Measurements from ENCODE around the gene FDXACB1. TPM values are rescaled to one million over a fixed set of nuclear protein-coding genes. Genes with fewer than 3 reads are reported as not detected.

FDXACB1 gene
- total RNA-seq, 4 donors from 2014 or later = 1.1 to 3.3 (median 2.8) TPM

- H3K27me3 ChIP-seq = no peaks in the 10 kb centered on the region
- no peaks in the 10 kb centered on the region for H3K9me3 ChIP-seq
- 11 to 21% methylated on average over 1 of the region's 1 CpG for WGBS, 2 donors
- no peak for DNase-seq
- TF ChIP-seq, protein P1, sequence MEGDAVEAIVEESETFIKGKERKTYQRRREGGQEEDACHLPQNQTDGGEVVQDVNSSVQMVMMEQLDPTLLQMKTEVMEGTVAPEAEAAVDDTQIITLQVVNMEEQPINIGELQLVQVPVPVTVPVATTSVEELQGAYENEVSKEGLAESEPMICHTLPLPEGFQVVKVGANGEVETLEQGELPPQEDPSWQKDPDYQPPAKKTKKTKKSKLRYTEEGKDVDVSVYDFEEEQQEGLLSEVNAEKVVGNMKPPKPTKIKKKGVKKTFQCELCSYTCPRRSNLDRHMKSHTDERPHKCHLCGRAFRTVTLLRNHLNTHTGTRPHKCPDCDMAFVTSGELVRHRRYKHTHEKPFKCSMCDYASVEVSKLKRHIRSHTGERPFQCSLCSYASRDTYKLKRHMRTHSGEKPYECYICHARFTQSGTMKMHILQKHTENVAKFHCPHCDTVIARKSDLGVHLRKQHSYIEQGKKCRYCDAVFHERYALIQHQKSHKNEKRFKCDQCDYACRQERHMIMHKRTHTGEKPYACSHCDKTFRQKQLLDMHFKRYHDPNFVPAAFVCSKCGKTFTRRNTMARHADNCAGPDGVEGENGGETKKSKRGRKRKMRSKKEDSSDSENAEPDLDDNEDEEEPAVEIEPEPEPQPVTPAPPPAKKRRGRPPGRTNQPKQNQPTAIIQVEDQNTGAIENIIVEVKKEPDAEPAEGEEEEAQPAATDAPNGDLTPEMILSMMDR (IDR thresholded peaks at IDR 0.05) = no peak
- TF ChIP-seq POLR2A (IDR thresholded peaks at IDR 0.05) = no peak
- H3K27ac ChIP-seq = no peak overlapping the region
- intact Hi-C loops (cut with DNase I) = no loop called here
- H3K4me1 ChIP-seq = peaks cover 0 to 7% (median 0%) of the 10 kb centered on the region in 3 donors
- H3K4me3 ChIP-seq = no peak overlapping the region
- H3K36me3 ChIP-seq = peaks cover 0 to 94% (median 0%) of the 10 kb centered on the region in 3 donors
These were observed 32.3 kb downstream of the FDXACB1 start for GRCh38 chr11:111846636-111847035.

DNA sequence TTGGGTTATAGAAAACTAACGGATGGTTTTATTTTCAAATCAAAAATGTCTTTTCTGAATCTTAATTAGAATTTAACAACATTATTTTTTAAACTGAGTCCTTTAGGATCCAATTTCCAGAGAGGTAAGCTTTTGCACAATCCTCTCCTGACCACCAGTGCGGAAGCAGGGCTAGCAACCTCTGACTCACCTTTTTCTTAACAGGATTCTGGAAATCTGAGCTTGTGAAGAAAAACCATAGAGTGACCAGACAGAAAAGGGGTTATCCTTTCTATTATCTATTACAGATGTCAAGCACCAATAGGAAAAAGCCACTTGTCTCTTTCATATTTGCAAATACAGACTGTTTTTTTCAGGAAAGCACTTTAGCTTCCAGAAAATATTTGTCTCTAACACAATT lies 32.9 kb downstream of the FDXACB1 start:
- TF ChIP-seq POLR2A (IDR thresholded peaks at IDR 0.05) = no peak
- TF ChIP-seq, protein P1 (IDR thresholded peaks at IDR 0.05) = no peak
- no peak for DNase-seq
- H3K9me3 ChIP-seq = no peaks in the 10 kb centered on the region
- H3K36me3 ChIP-seq = peaks cover 0 to 88% (median 0%) of the 10 kb centered on the region in 3 donors
- H3K4me1 ChIP-seq = peaks cover 0 to 5% (median 0%) of the 10 kb centered on the region in 3 donors
- 80 to 87% methylated on average over 2 of the region's 2 CpGs for WGBS, 2 donors
- no peak overlapping the region for H3K4me3 ChIP-seq
- no peak overlapping the region for H3K27ac ChIP-seq
- intact Hi-C loops (cut with DNase I) = no loop called here
- H3K27me3 ChIP-seq = no peaks in the 10 kb centered on the region

DNA sequence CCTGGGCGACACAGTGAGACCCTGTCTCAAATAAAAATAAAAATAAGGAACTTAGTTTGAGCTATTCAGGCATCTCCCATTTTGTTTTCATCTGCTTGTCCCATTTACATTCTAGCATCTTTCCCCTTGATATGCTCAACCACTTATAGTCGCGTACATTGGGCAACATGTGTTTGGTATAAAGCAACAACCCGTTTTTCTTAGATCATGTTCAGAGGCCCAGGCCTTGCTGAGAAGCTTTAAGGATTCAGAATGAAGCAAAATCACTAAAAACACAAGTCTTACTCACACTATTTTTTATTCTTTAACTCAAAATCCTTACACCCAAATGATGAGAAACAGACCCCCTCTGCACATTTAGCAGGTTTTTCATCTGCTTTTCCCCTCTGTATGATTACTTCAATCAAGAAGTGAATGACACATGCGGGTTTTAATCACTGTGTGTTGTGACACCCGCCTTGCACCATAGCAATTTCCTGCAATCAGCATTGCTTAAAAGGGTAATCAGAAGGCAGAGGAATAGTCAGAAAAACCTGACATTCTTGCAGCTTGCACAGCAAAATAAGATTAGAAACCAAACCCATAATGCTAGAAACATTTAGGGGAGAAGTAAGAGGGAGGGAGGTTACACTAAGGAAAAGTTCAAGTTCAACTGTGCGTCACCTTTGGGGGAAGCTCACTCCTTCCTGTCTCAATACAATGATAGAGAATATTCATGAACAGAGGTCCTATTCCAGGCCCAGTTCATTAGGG lies 33.5 kb downstream of the FDXACB1 start:
- 77 to 84% methylated on average over 7 of the region's 7 CpGs for WGBS, 2 donors
- no peak overlapping the region for H3K4me3 ChIP-seq
- peaks cover 0 to 4% (median 0%) of the 10 kb centered on the region in 3 donors for H3K4me1 ChIP-seq
- intact Hi-C loops (cut with DNase I) = no loop called here
- no peaks in the 10 kb centered on the region for H3K9me3 ChIP-seq
- DNase-seq = no peak
- H3K36me3 ChIP-seq = peaks cover 0 to 84% (median 0%) of the 10 kb centered on the region in 3 donors
- H3K27ac ChIP-seq = no peak overlapping the region
- TF ChIP-seq, protein P1 (IDR thresholded peaks at IDR 0.05) = no peak
- no peak for TF ChIP-seq POLR2A (IDR thresholded peaks at IDR 0.05)
- H3K27me3 ChIP-seq = no peaks in the 10 kb centered on the region

GRCh38 chr11:111843661-111844060 lies 35.3 kb downstream of the FDXACB1 start:
- intact Hi-C loops (cut with DNase I) = no loop called here
- no peak for DNase-seq
- Histone ChIP-seq H3K27ac (no peak overlapping the region), H3K27me3 (no peaks in the 10 kb centered on the region), H3K4me1 (peaks cover 0 to 4% (median 0%) of the 10 kb centered on the region in 3 donors), H3K36me3 (peaks cover 0 to 82% (median 0%) of the 10 kb centered on the region in 3 donors), H3K9me3 (no peaks in the 10 kb centered on the region), H3K4me3 (no peak overlapping the region)
- TF ChIP-seq, protein P1 (IDR thresholded peaks at IDR 0.05) = no peak
- no peak for TF ChIP-seq POLR2A (IDR thresholded peaks at IDR 0.05)
- 79 to 90% methylated on average over 5 of the region's 5 CpGs for WGBS, 2 donors

DNA sequence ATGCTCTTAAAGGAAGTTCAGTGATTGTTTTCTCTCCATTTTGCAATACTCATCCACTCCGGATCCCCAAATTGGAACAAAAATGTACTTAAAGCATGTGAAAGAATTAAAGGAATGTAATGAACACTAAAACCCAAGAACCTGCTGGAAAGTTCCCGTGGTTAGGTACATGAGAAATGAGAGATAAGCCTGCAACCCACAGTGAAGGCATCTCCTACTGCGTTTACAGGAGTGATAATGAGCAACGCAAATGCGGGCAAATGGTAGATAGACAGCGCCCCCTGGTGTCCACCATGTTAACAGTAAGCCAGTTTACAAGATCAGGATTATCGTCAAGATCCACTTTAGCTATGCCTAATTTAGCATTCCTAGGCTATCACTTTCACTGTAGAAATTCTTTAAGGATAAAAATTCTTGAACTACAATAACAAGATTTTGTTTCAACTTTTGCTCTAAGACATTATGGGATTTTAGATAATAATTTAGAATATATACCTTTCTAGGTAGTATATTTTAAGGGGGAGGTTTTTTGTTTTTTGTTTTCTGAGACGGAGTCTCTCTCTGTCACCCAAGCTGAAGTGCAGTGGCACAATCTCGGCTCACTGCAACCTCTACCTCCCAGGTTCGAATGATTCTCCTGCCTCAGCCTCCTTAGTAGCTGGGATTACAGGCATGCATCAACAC lies 37.5 kb downstream of the FDXACB1 start:
- DNase-seq = peak; percentile 18
- no peaks in the 10 kb centered on the region for H3K9me3 ChIP-seq
- no peak overlapping the region for H3K4me3 ChIP-seq
- no peaks in the 10 kb centered on the region for H3K27me3 ChIP-seq
- intact Hi-C loops (cut with DNase I) = no loop called here
- TF ChIP-seq, protein P1 (IDR thresholded peaks at IDR 0.05) = peak; percentile 65 to 92 (median 91)
- TF ChIP-seq POLR2A (IDR thresholded peaks at IDR 0.05) = no peak
- peak overlapping the region in 1 of 4 donors; percentile 1 for H3K27ac ChIP-seq
- WGBS, 2 donors = 22 to 27% methylated on average over 10 of the region's 10 CpGs
- H3K36me3 ChIP-seq = peaks cover 0 to 81% (median 3%) of the 10 kb centered on the region in 3 donors
- H3K4me1 ChIP-seq = peaks cover 0 to 4% (median 0%) of the 10 kb centered on the region in 3 donors
